Stimulated activated naive CD8-positive, alpha-beta T cell treated with anti-CD3 and anti-CD28 coated beads, Interleukin-15, amount 100 ng/mL, for 72 hours (primary cell): Measurements from ENCODE around the gene ART3.
A peak's percentile ranks its signal among the peaks of the same experiment; 100 is the strongest.

Experiments
- ATAC-seq: fragments of 150-1000 bp; cut with Tn5 transposase; 2 replicates; pipeline ENCODE4 v1.10.0; 2021; ENCODE audit warnings: mild to moderate bottlenecking, moderate library complexity
- DNase-seq, 2 donors: peaks; one replicate each; pipeline ENCODE4 v3.0.0; 2021 to 2022
- H3K27ac Mint-ChIP-seq, 2 donors: one replicate each; pipeline ENCODE4 v1.8.0; 2022; ENCODE audit warnings: mild to moderate bottlenecking in 2 of 2, mixed read lengths in 2 of 2, moderate library complexity in 2 of 2
- H3K27me3 Mint-ChIP-seq: one replicate; pipeline ENCODE4 v1.8.0; 2022; ENCODE audit warnings: mixed read lengths
- H3K4me1 Mint-ChIP-seq: one replicate; pipeline ENCODE4 v1.8.0; 2022; ENCODE audit warnings: mild to moderate bottlenecking, mixed read lengths
- H3K4me3 Mint-ChIP-seq, 2 donors: one replicate each; pipeline ENCODE4 v1.8.0; 2022; ENCODE audit warnings: mild to moderate bottlenecking in 2 of 2, mixed read lengths in 2 of 2, moderate library complexity in 1 of 2
- H3K9me3 Mint-ChIP-seq, 2 donors: one replicate each; pipeline ENCODE4 v1.8.0; 2022; ENCODE audit warnings: mixed read lengths in 2 of 2

Gene ART3

GRCh38 chr4:76096076-76096475 is 21.6 kb downstream of the ART3 start:
- Mint-ChIP-seq H3K9me3 (no peaks in the 10 kb centered on the region), H3K27ac (no peak overlapping the region), H3K4me1 (no peaks in the 10 kb centered on the region), H3K4me3 (no peak overlapping the region), H3K27me3 (no peaks in the 10 kb centered on the region)
- DNase-seq (no peak), ATAC-seq (no peak)

- Mint-ChIP-seq H3K4me3 (no peak overlapping the region), H3K27ac (no peak overlapping the region), H3K4me1 (no peaks in the 10 kb centered on the region), H3K27me3 (no peaks in the 10 kb centered on the region), H3K9me3 (no peaks in the 10 kb centered on the region)
- ATAC-seq (no peak), DNase-seq (no peak)
Measured at GRCh38 chr4:76105652-76106051, 31.1 kb downstream of the ART3 start.

- Mint-ChIP-seq H3K9me3 (no peaks in the 10 kb centered on the region), H3K4me1 (no peaks in the 10 kb centered on the region), H3K27ac (no peak overlapping the region), H3K27me3 (no peaks in the 10 kb centered on the region), H3K4me3 (no peak overlapping the region)
- DNase-seq, result no peak
- ATAC-seq, result no peak
Measured at GRCh38 chr4:76106442-76106841, 31.9 kb downstream of the ART3 start.

GRCh38 chr4:76108467-76109181 is 34.1 kb downstream of the ART3 start:
- ATAC-seq (peak; percentile 60), DNase-seq (no peak)
- Mint-ChIP-seq H3K9me3 (no peaks in the 10 kb centered on the region), H3K4me3 (no peak overlapping the region), H3K27ac (no peak overlapping the region), H3K27me3 (no peaks in the 10 kb centered on the region), H3K4me1 (no peaks in the 10 kb centered on the region)

- no peaks in the 10 kb centered on the region for H3K4me1 Mint-ChIP-seq
- no peak for DNase-seq
- H3K4me3 Mint-ChIP-seq, result no peak overlapping the region
- H3K9me3 Mint-ChIP-seq, result no peaks in the 10 kb centered on the region
- H3K27ac Mint-ChIP-seq, result no peak overlapping the region
- ATAC-seq, result no peak
- H3K27me3 Mint-ChIP-seq, result no peaks in the 10 kb centered on the region
Measured at GRCh38 chr4:76116821-76117220, 42.3 kb downstream of the ART3 start.

- no peaks in the 10 kb centered on the region for H3K9me3 Mint-ChIP-seq
- ATAC-seq (no peak), DNase-seq (no peak)
- H3K4me1 Mint-ChIP-seq, result no peaks in the 10 kb centered on the region
- no peaks in the 10 kb centered on the region for H3K27me3 Mint-ChIP-seq
- H3K27ac Mint-ChIP-seq, result no peak overlapping the region
- no peak overlapping the region for H3K4me3 Mint-ChIP-seq
Measured at GRCh38 chr4:76117536-76117935, 43.0 kb downstream of the ART3 start.

GRCh38 chr4:76120199-76120598 is 45.7 kb downstream of the ART3 start:
- ATAC-seq (no peak), DNase-seq (no peak)
- Mint-ChIP-seq H3K4me3 (no peak overlapping the region), H3K27ac (no peak overlapping the region), H3K9me3 (no peaks in the 10 kb centered on the region), H3K4me1 (no peaks in the 10 kb centered on the region), H3K27me3 (no peaks in the 10 kb centered on the region)

GRCh38 chr4:76125816-76126215 is 51.3 kb downstream of the ART3 start:
- DNase-seq (no peak), ATAC-seq (no peak)
- no peaks in the 10 kb centered on the region for H3K9me3 Mint-ChIP-seq
- H3K27ac Mint-ChIP-seq, result peak overlapping the region in 1 of 2 donors; percentile 66
- no peaks in the 10 kb centered on the region for H3K27me3 Mint-ChIP-seq
- H3K4me3 Mint-ChIP-seq, result no peak overlapping the region
- no peaks in the 10 kb centered on the region for H3K4me1 Mint-ChIP-seq

GRCh38 chr4:76127754-76128153 is 53.2 kb downstream of the ART3 start:
- Mint-ChIP-seq H3K27ac (no peak overlapping the region), H3K4me3 (no peak overlapping the region), H3K27me3 (no peaks in the 10 kb centered on the region), H3K9me3 (no peaks in the 10 kb centered on the region), H3K4me1 (no peaks in the 10 kb centered on the region)
- DNase-seq, result no peak
- ATAC-seq, result no peak

GRCh38 chr4:76141241-76141640 is 66.7 kb downstream of the ART3 start:
- Mint-ChIP-seq H3K27ac (no peak overlapping the region), H3K9me3 (no peaks in the 10 kb centered on the region), H3K27me3 (no peaks in the 10 kb centered on the region), H3K4me3 (no peak overlapping the region), H3K4me1 (peaks cover 25% of the 10 kb centered on the region)
- ATAC-seq (no peak), DNase-seq (no peak)

- ATAC-seq, result no peak
- Mint-ChIP-seq H3K4me3 (no peak overlapping the region), H3K27ac (peak overlapping the region in 1 of 2 donors; percentile 79), H3K9me3 (no peaks in the 10 kb centered on the region), H3K27me3 (no peaks in the 10 kb centered on the region), H3K4me1 (peaks cover 29% of the 10 kb centered on the region)
- no peak for DNase-seq
Measured at GRCh38 chr4:76144546-76144945, 70.0 kb downstream of the ART3 start.

GRCh38 chr4:76147454-76148141 is 73.1 kb downstream of the ART3 start:
- H3K4me1 Mint-ChIP-seq, result peaks cover 29% of the 10 kb centered on the region
- peak overlapping the region; percentile 93 to 96 for H3K27ac Mint-ChIP-seq
- peak in 1 of 2 donors; percentile 52 for DNase-seq
- H3K4me3 Mint-ChIP-seq, result peak overlapping the region; percentile 92 to 97
- H3K27me3 Mint-ChIP-seq, result no peaks in the 10 kb centered on the region
- ATAC-seq, result peak; percentile 53
- no peaks in the 10 kb centered on the region for H3K9me3 Mint-ChIP-seq

- Mint-ChIP-seq H3K27ac (peak within 1 kb of the TSS; percentile 93 to 96), H3K4me1 (peaks cover 29% of the 10 kb centered on the region), H3K9me3 (no peaks in the 10 kb centered on the region), H3K27me3 (no peaks in the 10 kb centered on the region), H3K4me3 (peak within 1 kb of the TSS; percentile 92 to 97)
- peak; percentile 99 for ATAC-seq
- DNase-seq, result peak; percentile 97
Measured at GRCh38 chr4:76148142-76148865, 73.8 kb downstream of the ART3 start, which contains the start of gene NUP54. TSS of gene NUP54 (minus strand) at chr4:76148397. CDS start at chr4:76148374, 23 bp downstream.

GRCh38 chr4:76153356-76153755 is 78.8 kb downstream of the ART3 start:
- H3K4me1 Mint-ChIP-seq, result peaks cover 16% of the 10 kb centered on the region
- peaks cover 0 to 14% of the 10 kb centered on the region in 2 donors for H3K9me3 Mint-ChIP-seq
- no peak for DNase-seq

GRCh38 chr4:76155979-76156378 is 81.5 kb downstream of the ART3 start:
- ATAC-seq (no peak), DNase-seq (no peak)
- H3K27ac Mint-ChIP-seq, result no peak overlapping the region
- H3K4me1 Mint-ChIP-seq, result no peaks in the 10 kb centered on the region
- H3K4me3 Mint-ChIP-seq, result no peak overlapping the region
- peaks cover 0 to 14% of the 10 kb centered on the region in 2 donors for H3K9me3 Mint-ChIP-seq
- no peaks in the 10 kb centered on the region for H3K27me3 Mint-ChIP-seq

More at GRCh38 chr4:76153356-76153755, 78.8 kb downstream of the ART3 start:
- Mint-ChIP-seq H3K27me3 (no peaks in the 10 kb centered on the region), H3K4me3 (no peak overlapping the region), H3K27ac (no peak overlapping the region)
- no peak for ATAC-seq

GRCh38 chr4:76156635-76157034 is 82.1 kb downstream of the ART3 start:
- no peaks in the 10 kb centered on the region for H3K4me1 Mint-ChIP-seq
- no peak overlapping the region for H3K4me3 Mint-ChIP-seq
- no peak overlapping the region for H3K27ac Mint-ChIP-seq
- ATAC-seq (no peak), DNase-seq (no peak)
- peaks cover 0 to 14% of the 10 kb centered on the region in 2 donors for H3K9me3 Mint-ChIP-seq
- no peaks in the 10 kb centered on the region for H3K27me3 Mint-ChIP-seq
